ENCODE measurements around the gene KIAA1328. TPM values are rescaled to one million over a fixed set of nuclear protein-coding genes. Genes with fewer than 3 reads are reported as not detected.

KIAA1328 gene
- total and polyA plus RNA-seq, 9 of the 15 experiments (the other 6 are each of a cell fraction or from before 2014, with no cell fraction given), result 4.0 to 8.6 (median 7.4) TPM

DNA sequence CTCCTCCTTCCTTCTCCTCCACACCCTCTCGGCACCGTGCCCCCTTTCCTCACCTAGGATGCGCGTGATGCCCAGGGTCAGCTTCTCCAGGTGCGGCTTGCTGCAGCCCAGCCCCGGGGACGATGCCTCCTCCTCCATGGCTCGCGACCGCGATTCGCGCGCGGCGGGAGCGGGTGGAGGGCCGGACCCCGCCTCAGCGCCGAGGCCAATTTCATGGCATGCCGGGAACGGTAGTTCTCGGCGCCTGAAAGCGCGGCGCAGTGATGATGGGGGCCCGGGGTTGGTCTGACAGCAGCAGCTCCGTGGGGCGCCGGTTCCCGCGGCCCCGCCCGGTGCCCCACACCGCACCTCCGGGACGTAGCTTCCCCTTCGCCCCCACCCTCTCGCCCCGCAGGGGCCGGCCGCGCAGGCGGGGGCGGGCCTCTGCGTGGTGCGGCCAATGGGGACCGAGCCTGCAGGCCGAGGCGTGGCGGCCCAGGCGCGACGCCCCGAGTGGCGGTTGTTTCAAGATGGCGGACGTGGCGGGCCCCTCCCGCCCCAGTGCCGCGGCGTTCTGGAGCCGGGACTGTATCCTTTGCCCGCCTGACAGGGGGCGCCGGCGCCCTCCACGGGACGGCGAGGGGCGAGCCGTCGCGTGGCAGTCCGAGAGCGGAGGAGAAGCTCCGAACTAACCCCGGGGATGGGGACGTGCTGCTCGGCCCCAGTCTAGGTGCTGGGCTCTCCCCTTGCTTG is at the start of gene KIAA1328, which contains the start of gene TPGS2 (continued):
- TF ChIP-seq, protein P1, sequence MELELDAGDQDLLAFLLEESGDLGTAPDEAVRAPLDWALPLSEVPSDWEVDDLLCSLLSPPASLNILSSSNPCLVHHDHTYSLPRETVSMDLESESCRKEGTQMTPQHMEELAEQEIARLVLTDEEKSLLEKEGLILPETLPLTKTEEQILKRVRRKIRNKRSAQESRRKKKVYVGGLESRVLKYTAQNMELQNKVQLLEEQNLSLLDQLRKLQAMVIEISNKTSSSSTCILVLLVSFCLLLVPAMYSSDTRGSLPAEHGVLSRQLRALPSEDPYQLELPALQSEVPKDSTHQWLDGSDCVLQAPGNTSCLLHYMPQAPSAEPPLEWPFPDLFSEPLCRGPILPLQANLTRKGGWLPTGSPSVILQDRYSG (tag; conservative IDR thresholded peaks at IDR 0.05; ENCODE audit: low read depth), result no peak
- peak; percentile 94 for TF ChIP-seq CTBP1 (IDR thresholded peaks at IDR 0.05; ENCODE audit: borderline replicate concordance)
- TF ChIP-seq KAT7 (CRISPR knock-in tag; IDR thresholded peaks at IDR 0.05; ENCODE audit: borderline replicate concordance), result no peak
- TF ChIP-seq DDX20 (tag; IDR thresholded peaks at IDR 0.05; ENCODE audit: low read depth), result no peak
- no peak for TF ChIP-seq BCLAF1 (IDR thresholded peaks at IDR 0.05; ENCODE audit: borderline replicate concordance in 1 of 2, control insufficient read depth in 1 of 2, low read depth in 2 of 2, low read length in 1 of 2)
- TF ChIP-seq, protein P2, sequence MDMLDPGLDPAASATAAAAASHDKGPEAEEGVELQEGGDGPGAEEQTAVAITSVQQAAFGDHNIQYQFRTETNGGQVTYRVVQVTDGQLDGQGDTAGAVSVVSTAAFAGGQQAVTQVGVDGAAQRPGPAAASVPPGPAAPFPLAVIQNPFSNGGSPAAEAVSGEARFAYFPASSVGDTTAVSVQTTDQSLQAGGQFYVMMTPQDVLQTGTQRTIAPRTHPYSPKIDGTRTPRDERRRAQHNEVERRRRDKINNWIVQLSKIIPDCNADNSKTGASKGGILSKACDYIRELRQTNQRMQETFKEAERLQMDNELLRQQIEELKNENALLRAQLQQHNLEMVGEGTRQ (CRISPR knock-in tag; IDR thresholded peaks at IDR 0.05), result no peak
- TF ChIP-seq TFAP4 (CRISPR knock-in tag; IDR thresholded peaks at IDR 0.05; ENCODE audit: borderline replicate concordance), result peak; percentile 54
- peak; percentile 28; the same call in 1 of the 2 replicates for TF ChIP-seq ESRRA (IDR thresholded peaks at IDR 0.05; ENCODE audit: borderline replicate concordance, low read depth)
- TF ChIP-seq NR4A1 (CRISPR knock-in tag; IDR thresholded peaks at IDR 0.05), result no peak; the same call in 1 of the 2 replicates
- TF ChIP-seq NR4A1 (tag; IDR thresholded peaks at IDR 0.05), result no peak
- TF ChIP-seq LEF1 (IDR thresholded peaks at IDR 0.05), result no peak
- TF ChIP-seq POLR2G (IDR thresholded peaks at IDR 0.05; ENCODE audit: low read depth, low read length), result peak; percentile 95
- no peak for TF ChIP-seq POLR3G (IDR thresholded peaks at IDR 0.05; ENCODE audit: extremely low read depth, insufficient read length, insufficient replicate concordance)
- TF ChIP-seq FOXP4 (CRISPR knock-in tag; IDR thresholded peaks at IDR 0.05; ENCODE audit: borderline replicate concordance), result no peak
- no peak for TF ChIP-seq ZNF274 (IDR thresholded peaks at IDR 0.05; ENCODE audit: borderline replicate concordance, low read depth, low read length)
- TF ChIP-seq SMARCA5 (IDR thresholded peaks at IDR 0.05), result no peak
- TF ChIP-seq TCF7L2 (IDR thresholded peaks at IDR 0.05; ENCODE audit: low read depth, low read length), result no peak
- TF ChIP-seq SREBF2 (CRISPR knock-in tag; IDR thresholded peaks at IDR 0.05), result no peak
- TF ChIP-seq THRAP3 (IDR thresholded peaks at IDR 0.05; ENCODE audit: borderline replicate concordance), result no peak
- no peak for TF ChIP-seq ZNF778 (CRISPR knock-in tag; IDR thresholded peaks at IDR 0.05)

Data from K562 (cell line).